Measurements from ENCODE around the gene ABCB11.

The ABCB11 gene

DNA sequence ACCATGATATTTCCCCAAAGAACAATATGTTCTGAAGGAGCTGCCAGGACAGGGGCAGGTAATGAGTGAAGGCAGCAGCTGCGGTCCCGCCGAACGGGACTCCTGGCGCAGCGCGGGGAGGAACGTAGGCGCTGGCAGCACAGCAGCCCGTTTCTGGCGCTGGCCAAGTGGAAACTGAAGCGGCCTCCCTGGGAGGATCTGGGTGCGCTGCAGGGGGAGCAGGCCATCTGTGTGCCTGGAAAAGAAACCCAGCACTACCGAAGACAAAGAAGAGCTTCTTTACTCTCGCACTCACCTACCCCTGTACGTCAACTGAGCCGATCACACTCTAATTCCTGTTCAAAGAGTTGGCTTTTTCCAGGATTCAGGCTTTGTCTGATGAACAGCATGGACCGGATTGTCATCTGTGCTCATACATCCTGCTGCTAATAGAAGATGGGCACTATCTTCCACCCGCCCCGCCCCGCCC, 118.2 kb downstream of the ABCB11 start:
- Histone ChIP-seq H3K4me1 (ENCODE audit: low read depth, poor library complexity, severe bottlenecking) (no peaks in the 10 kb centered on the region), H2AFZ (ENCODE audit: low read depth) (no peak overlapping the region), H3K27ac (no peak overlapping the region), H4K20me1 (ENCODE audit: insufficient read depth) (no peaks in the 10 kb centered on the region), H3K9ac (no peak overlapping the region), H3K27me3 (ENCODE audit: insufficient read depth, low read depth) (no peaks in the 10 kb centered on the region), H3K4me3 (IDR thresholded peaks at IDR 0.05; ENCODE audit: insufficient read depth, low read depth, low read length) (no peak overlapping the region), H3K4me2 (no peak overlapping the region), H3K36me3 (ENCODE audit: insufficient read depth) (no peaks in the 10 kb centered on the region), H3K79me2 (ENCODE audit: insufficient read depth, low read depth) (no peaks in the 10 kb centered on the region)
- TF ChIP-seq, protein P1, sequence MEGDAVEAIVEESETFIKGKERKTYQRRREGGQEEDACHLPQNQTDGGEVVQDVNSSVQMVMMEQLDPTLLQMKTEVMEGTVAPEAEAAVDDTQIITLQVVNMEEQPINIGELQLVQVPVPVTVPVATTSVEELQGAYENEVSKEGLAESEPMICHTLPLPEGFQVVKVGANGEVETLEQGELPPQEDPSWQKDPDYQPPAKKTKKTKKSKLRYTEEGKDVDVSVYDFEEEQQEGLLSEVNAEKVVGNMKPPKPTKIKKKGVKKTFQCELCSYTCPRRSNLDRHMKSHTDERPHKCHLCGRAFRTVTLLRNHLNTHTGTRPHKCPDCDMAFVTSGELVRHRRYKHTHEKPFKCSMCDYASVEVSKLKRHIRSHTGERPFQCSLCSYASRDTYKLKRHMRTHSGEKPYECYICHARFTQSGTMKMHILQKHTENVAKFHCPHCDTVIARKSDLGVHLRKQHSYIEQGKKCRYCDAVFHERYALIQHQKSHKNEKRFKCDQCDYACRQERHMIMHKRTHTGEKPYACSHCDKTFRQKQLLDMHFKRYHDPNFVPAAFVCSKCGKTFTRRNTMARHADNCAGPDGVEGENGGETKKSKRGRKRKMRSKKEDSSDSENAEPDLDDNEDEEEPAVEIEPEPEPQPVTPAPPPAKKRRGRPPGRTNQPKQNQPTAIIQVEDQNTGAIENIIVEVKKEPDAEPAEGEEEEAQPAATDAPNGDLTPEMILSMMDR (conservative IDR thresholded peaks at IDR 0.05; ENCODE audit: low read depth, low read length) = no peak

DNA sequence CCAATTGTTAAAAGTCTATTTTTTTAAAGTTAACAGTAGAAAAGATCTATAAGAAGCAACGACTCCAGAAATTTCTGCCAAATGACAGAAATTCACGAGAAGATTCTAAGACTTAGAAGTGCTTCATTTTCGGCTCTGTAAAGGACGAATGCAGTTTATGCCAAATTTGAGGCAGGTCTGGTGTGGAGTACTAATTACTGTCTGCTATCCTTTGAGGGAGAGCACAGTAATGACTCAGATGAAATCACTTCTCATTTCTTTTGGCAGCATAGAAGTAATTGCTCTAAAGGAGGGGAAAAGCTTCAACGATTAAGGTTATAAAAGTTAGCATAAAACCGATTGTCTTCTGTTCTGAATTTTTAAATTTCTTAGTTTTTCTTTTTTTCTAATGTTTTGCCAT, 118.7 kb downstream of the ABCB11 start:
- Histone ChIP-seq H3K27ac (no peak overlapping the region), H2AFZ (ENCODE audit: low read depth) (no peak overlapping the region), H3K36me3 (ENCODE audit: insufficient read depth) (no peaks in the 10 kb centered on the region), H3K79me2 (ENCODE audit: insufficient read depth, low read depth) (no peaks in the 10 kb centered on the region), H4K20me1 (ENCODE audit: insufficient read depth) (no peaks in the 10 kb centered on the region), H3K4me3 (IDR thresholded peaks at IDR 0.05; ENCODE audit: insufficient read depth, low read depth, low read length) (no peak overlapping the region), H3K27me3 (ENCODE audit: insufficient read depth, low read depth) (no peaks in the 10 kb centered on the region), H3K4me2 (no peak overlapping the region), H3K4me1 (ENCODE audit: low read depth, poor library complexity, severe bottlenecking) (no peaks in the 10 kb centered on the region), H3K9ac (no peak overlapping the region)
- TF ChIP-seq, protein P1 (conservative IDR thresholded peaks at IDR 0.05; ENCODE audit: low read depth, low read length) = no peak

DNA sequence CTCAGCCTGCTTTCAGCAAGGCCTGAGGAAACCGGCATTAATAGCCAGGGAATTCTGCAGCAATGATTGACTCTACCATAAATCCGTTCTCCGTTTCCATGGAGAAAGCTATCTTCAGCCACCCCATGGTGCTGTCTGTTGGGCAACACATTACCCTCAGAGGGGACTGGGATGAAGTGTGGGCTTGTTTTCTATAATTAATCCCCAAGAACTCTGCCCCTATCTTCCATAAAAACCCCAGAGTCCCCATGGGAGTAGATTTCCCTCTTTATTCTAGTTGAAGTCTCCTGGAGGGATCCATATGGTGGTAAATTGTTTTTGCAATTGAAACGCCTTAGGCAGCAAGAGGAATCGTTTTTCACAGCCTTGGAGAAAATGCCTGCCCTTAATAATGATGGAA, 120.8 kb downstream of the ABCB11 start:
- Histone ChIP-seq H3K4me2 (no peak overlapping the region), H2AFZ (ENCODE audit: low read depth) (no peak overlapping the region), H3K27ac (no peak overlapping the region), H3K4me1 (ENCODE audit: low read depth, poor library complexity, severe bottlenecking) (no peaks in the 10 kb centered on the region), H3K9ac (no peak overlapping the region), H3K4me3 (IDR thresholded peaks at IDR 0.05; ENCODE audit: insufficient read depth, low read depth, low read length) (no peak overlapping the region), H3K27me3 (ENCODE audit: insufficient read depth, low read depth) (no peaks in the 10 kb centered on the region), H3K36me3 (ENCODE audit: insufficient read depth) (no peaks in the 10 kb centered on the region), H3K79me2 (ENCODE audit: insufficient read depth, low read depth) (no peaks in the 10 kb centered on the region), H4K20me1 (ENCODE audit: insufficient read depth) (no peaks in the 10 kb centered on the region)
- TF ChIP-seq, protein P1 (conservative IDR thresholded peaks at IDR 0.05; ENCODE audit: low read depth, low read length) = no peak

DNA sequence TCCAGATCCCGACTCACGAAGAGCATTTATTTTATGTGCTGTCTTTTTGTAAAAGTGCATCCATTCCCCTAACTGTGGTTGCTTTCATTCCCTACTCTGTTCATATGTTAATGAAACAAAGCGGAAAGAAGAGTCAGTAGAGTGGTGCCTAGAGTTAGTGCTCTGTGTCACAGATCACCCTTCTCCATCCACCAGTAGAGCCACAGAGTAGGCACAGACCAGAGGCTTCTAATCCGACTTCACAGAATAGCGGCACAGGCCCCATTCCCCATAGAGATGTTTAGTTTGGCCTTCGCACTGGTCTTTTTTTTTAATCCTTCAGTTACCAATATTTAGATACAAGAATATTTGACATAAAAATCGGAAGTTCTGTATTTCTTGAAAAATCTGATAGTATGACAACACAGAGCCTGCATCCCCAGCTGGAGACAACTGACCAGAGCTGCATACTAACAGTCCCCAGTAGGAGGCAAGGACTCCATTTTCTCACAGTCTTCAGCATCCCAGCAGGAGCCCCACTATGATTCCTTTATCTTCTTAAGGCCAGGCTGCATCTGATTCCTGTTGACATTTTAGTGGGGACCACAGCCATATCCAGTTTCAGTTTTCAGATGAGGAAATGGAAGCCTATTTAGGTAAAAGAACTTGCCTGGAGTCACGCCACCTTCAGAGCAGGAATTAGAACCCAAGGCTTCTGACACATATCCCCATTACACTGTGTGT, 123.0 kb downstream of the ABCB11 start:
- H3K27me3 ChIP-seq (ENCODE audit: insufficient read depth, low read depth) = no peaks in the 10 kb centered on the region
- no peaks in the 10 kb centered on the region for H3K36me3 ChIP-seq (ENCODE audit: insufficient read depth)
- H4K20me1 ChIP-seq (ENCODE audit: insufficient read depth) = no peaks in the 10 kb centered on the region
- H2AFZ ChIP-seq (ENCODE audit: low read depth) = no peak overlapping the region
- H3K9ac ChIP-seq = no peak overlapping the region
- no peak overlapping the region for H3K4me3 ChIP-seq (IDR thresholded peaks at IDR 0.05; ENCODE audit: insufficient read depth, low read depth, low read length)
- no peak overlapping the region for H3K27ac ChIP-seq
- TF ChIP-seq, protein P1 (conservative IDR thresholded peaks at IDR 0.05; ENCODE audit: low read depth, low read length) = no peak
- no peak overlapping the region for H3K4me2 ChIP-seq
- H3K4me1 ChIP-seq (ENCODE audit: low read depth, poor library complexity, severe bottlenecking) = no peaks in the 10 kb centered on the region
- no peaks in the 10 kb centered on the region for H3K79me2 ChIP-seq (ENCODE audit: insufficient read depth, low read depth)

All from KMS-11 (cell line).